Measurements from ENCODE around the gene TBC1D9B. TPM values are rescaled to one million over a fixed set of nuclear protein-coding genes. Genes with fewer than 3 reads are reported as not detected.

The TBC1D9B gene
- total and polyA plus RNA-seq, 2 of the 13 experiments (the other 11 are each of a cell fraction or from before 2014, with no cell fraction given): 35.0 to 50.0 TPM

DNA sequence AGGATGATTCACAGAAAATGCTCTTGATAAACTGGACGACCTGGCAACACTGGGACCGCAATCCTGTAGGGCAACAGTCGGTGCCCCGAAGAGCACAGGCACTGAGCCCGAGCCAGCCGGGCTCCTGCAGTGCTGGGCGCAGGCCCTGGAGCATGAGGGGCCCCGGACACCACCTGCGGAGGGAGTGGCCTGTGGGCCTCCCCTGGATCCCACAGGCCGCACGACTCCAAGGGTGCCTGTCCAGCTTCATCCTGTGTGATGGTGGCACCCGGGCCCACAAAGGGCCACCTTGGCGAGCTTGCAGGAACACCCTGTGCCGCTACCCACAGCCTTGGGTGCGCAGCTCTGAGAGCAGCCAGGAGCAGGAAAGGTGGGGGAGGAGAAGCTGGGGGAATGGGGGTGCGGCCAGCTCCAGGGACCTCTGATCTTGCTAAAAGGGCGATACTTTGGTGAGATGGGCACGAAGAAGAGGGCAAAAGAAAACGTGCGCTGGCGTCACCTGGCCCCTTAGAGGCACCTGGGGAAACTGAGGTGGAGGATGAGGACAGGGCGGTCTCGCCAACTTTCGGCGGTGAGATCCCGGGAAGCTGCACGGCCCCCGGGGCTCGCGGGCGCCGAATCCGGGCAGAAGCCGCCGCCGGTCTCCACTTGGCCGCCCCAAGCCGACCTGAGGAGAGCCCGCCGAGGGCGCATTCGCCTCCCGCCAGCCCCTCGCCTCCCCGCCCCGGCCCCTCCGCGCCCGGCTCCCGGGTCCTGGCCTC lies 722 bp downstream of the TBC1D9B start (continued):
- TF ChIP-seq, protein P1, sequence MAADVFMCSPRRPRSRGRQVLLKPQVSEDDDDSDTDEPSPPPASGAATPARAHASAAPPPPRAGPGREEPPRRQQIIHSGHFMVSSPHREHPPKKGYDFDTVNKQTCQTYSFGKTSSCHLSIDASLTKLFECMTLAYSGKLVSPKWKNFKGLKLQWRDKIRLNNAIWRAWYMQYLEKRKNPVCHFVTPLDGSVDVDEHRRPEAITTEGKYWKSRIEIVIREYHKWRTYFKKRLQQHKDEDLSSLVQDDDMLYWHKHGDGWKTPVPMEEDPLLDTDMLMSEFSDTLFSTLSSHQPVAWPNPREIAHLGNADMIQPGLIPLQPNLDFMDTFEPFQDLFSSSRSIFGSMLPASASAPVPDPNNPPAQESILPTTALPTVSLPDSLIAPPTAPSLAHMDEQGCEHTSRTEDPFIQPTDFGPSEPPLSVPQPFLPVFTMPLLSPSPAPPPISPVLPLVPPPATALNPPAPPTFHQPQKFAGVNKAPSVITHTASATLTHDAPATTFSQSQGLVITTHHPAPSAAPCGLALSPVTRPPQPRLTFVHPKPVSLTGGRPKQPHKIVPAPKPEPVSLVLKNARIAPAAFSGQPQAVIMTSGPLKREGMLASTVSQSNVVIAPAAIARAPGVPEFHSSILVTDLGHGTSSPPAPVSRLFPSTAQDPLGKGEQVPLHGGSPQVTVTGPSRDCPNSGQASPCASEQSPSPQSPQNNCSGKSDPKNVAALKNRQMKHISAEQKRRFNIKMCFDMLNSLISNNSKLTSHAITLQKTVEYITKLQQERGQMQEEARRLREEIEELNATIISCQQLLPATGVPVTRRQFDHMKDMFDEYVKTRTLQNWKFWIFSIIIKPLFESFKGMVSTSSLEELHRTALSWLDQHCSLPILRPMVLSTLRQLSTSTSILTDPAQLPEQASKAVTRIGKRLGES (CRISPR knock-in tag; IDR thresholded peaks at IDR 0.05; ENCODE audit: borderline replicate concordance): no peak
- TF ChIP-seq HMGA1 (CRISPR knock-in tag; conservative IDR thresholded peaks at IDR 0.05) (no peak), KDM5B (CRISPR knock-in tag; IDR thresholded peaks at IDR 0.05; ENCODE audit: borderline replicate concordance) (peak; percentile 29; the same call in 1 of the 2 replicates), HNRNPLL (IDR thresholded peaks at IDR 0.05; ENCODE audit: low read depth, low read length, poor library complexity, severe bottlenecking) (peak; percentile 28), ZNF704 (CRISPR knock-in tag; IDR thresholded peaks at IDR 0.05; ENCODE audit: borderline replicate concordance) (0 out of 2 replicates have a peak, but pooled peaks have one; percentile 38), POLR2AphosphoS5 (IDR thresholded peaks at IDR 0.05; ENCODE audit: low read depth, low read length) (no peak), ZSCAN9 (CRISPR knock-in tag; IDR thresholded peaks at IDR 0.05; ENCODE audit: borderline replicate concordance) (no peak), ZNF33B (CRISPR knock-in tag; IDR thresholded peaks at IDR 0.05) (0 out of 2 replicates have a peak, but pooled peaks have one; percentile 18), FOXC1 (CRISPR knock-in tag; IDR thresholded peaks at IDR 0.05; ENCODE audit: borderline replicate concordance) (0 out of 2 replicates have a peak, but pooled peaks have one; percentile 24), ZNF780A (CRISPR knock-in tag; IDR thresholded peaks at IDR 0.05) (no peak), SIN3B (IDR thresholded peaks at IDR 0.05; ENCODE audit: low read length) (no peak), WIZ (CRISPR knock-in tag; IDR thresholded peaks at IDR 0.05) (no peak), ZNF776 (CRISPR knock-in tag; IDR thresholded peaks at IDR 0.05) (0 out of 2 replicates have a peak, but pooled peaks have one; percentile 48), RBFOX2 (IDR thresholded peaks at IDR 0.05; ENCODE audit: low read depth, low read length) (0 out of 2 replicates have a peak, but pooled peaks have one; percentile 34), PCBP1 (IDR thresholded peaks at IDR 0.05; ENCODE audit: borderline replicate concordance, low read depth, low read length) (0 out of 2 replicates have a peak, but pooled peaks have one; percentile 38), EP300 (IDR thresholded peaks at IDR 0.05; ENCODE audit: low read depth in 2 of 2, low read length in 2 of 2) (no peak), EP300 (CRISPR knock-in tag; IDR thresholded peaks at IDR 0.05; ENCODE audit: borderline replicate concordance) (no peak), NFIB (CRISPR knock-in tag; IDR thresholded peaks at IDR 0.05; ENCODE audit: borderline replicate concordance) (no peak)
- TF ChIP-seq, protein P2, sequence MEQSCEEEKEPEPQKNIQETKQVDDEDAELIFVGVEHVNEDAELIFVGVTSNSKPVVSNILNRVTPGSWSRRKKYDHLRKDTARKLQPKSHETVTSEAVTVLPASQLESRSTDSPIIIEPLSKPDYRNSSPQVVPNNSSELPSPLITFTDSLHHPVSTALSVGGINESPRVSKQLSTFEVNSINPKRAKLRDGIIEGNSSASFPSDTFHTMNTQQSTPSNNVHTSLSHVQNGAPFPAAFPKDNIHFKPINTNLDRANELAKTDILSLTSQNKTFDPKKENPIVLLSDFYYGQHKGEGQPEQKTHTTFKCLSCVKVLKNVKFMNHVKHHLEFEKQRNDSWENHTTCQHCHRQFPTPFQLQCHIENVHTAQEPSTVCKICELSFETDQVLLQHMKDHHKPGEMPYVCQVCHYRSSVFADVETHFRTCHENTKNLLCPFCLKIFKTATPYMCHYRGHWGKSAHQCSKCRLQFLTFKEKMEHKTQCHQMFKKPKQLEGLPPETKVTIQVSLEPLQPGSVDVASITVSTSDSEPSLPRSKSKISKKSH (CRISPR knock-in tag; IDR thresholded peaks at IDR 0.05; ENCODE audit: borderline replicate concordance): peak; percentile 34; the same call in 1 of the 2 replicates

All from HepG2 (cell line).